Activated CD8-positive, alpha-beta T cell treated with anti-CD3 and anti-CD28 coated beads for 36 hours (primary cell): ENCODE measurements around the gene IL17RB. TPM values are rescaled to one million over a fixed set of nuclear protein-coding genes. Genes with fewer than 3 reads are reported as not detected.

Source experiments
- ATAC-seq: fragments of 200-7000 bp; cut with Tn5 transposase; one replicate; pipeline ENCODE4 v1.10.0; 2021; ENCODE audit warnings: mild to moderate bottlenecking, moderate library complexity
- CTCF ChIA-PET: fragments of 350-600 bp; sonication (Branson Sonifier 250); formaldehyde crosslinking; loops from one replicate; lab custom pipeline; 2021; ENCODE audit warnings: antibody characterized with exemption; lab: Charles Lee
- POLR2A ChIA-PET: fragments of 350-600 bp; sonication (Branson Sonifier 250); formaldehyde crosslinking; loops from one replicate; lab custom pipeline; 2021; ENCODE audit warnings: antibody characterized with exemption; lab: Charles Lee
- DNase-seq: peaks from one replicate; pipeline ENCODE4 v3.0.0-alpha.2; 2020
- H3K27ac Mint-ChIP-seq: one replicate; pipeline ENCODE4 v1.8.0; 2021; ENCODE audit warnings: mild to moderate bottlenecking, mixed read lengths
- H3K27me3 Mint-ChIP-seq: one replicate; pipeline ENCODE4 v1.8.0; 2021; ENCODE audit warnings: mixed read lengths
- H3K36me3 Mint-ChIP-seq: one replicate; pipeline ENCODE4 v1.8.0; 2021; ENCODE audit warnings: low read depth, mixed read lengths
- H3K4me1 Mint-ChIP-seq: one replicate; pipeline ENCODE4 v1.8.0; 2021; ENCODE audit warnings: low read depth, mixed read lengths
- H3K4me3 Mint-ChIP-seq: one replicate; pipeline ENCODE4 v1.8.0; 2021; ENCODE audit warnings: mild to moderate bottlenecking, moderate library complexity, mixed read lengths
- H3K9me3 Mint-ChIP-seq: one replicate; pipeline ENCODE4 v1.8.0; 2021; ENCODE audit warnings: mixed read lengths
- CTCF ChIP-seq: fragments of 200-600 bp; IDR thresholded peaks from one replicate; pipeline ENCODE4 v1.8.0; 2022; ENCODE audit warnings: antibody characterized with exemption, mild to moderate bottlenecking
- intact Hi-C: fragments of 100-400 bp; cut with micrococcal nuclease; formaldehyde crosslinking; loops from one replicate; pipeline ENCODE4 v1.10.0; 2022
- total RNA-seq, 2 experiments: library from RNA; stranded (reverse); gene quantifications; one replicate each; pipeline ENCODE4 v1.2.3, GENCODE V29; 2021

Gene IL17RB
- total RNA-seq, 2 experiments from 2014 or later, result not detected

- intact Hi-C loops, result no loop called here
- Mint-ChIP-seq H3K9me3 (no peaks in the 10 kb centered on the region), H3K36me3 (peaks cover 18% of the 10 kb centered on the region), H3K27ac (peak within 1 kb of the TSS; percentile 92), H3K4me1 (peaks cover 44% of the 10 kb centered on the region), H3K27me3 (peaks cover 4% of the 10 kb centered on the region), H3K4me3 (peak within 1 kb of the TSS; percentile 87)
- TF ChIP-seq CTCF, result no peak
- POLR2A ChIA-PET, result interaction anchor here (1.0 to 3.2 kb wide), 5 partner anchors 10 to 544 kb away, joined by 3 to 36 read pairs (median 4); partner anchors contain the start of genes ACTR8 and DCP1A
- CTCF ChIA-PET, result interaction anchor here (1.0 to 2.3 kb wide), 2 partner anchors 10 to 20 kb away, joined by 3 to 14 read pairs; partner anchors contain the start of gene ACTR8
- peak; percentile 99 for DNase-seq
- peak; percentile 94 for ATAC-seq
Measured at GRCh38 chr3:53891497-53892285, 45.3 kb downstream of the IL17RB start, which contains the start of gene SELENOK. SELENOK (minus strand) TSS chr3:53891859.

DNA sequence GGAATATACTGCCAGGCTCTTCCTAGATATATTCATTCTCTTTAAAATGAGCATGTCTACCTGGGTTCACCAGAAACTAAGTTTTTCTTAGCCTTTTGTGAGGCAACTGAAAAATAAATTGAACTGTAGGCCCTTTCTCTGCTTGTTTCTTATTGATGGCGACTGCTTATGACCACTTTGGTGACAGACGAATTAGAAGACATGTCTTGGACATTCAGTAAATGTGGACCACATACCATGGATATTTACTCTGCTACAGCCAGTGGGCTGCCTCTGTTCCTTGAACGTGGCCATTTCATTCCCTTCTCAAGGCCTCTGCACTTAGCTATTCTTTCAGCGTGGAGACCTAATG, 45.9 kb downstream of the IL17RB start:
- POLR2A ChIA-PET, result interaction anchor here (1.0 to 3.2 kb wide), 5 partner anchors 11 to 544 kb away, joined by 3 to 36 read pairs (median 4); partner anchors contain the start of genes ACTR8 and DCP1A
- CTCF ChIA-PET, result interaction anchor here (1.0 to 2.3 kb wide), 2 partner anchors 10 to 21 kb away, joined by 3 to 14 read pairs; partner anchors contain the start of gene ACTR8
- Mint-ChIP-seq H3K4me3 (peak overlapping the region; percentile 87), H3K27ac (peak overlapping the region; percentile 92), H3K4me1 (peaks cover 38% of the 10 kb centered on the region), H3K9me3 (no peaks in the 10 kb centered on the region), H3K27me3 (peaks cover 6% of the 10 kb centered on the region), H3K36me3 (peaks cover 14% of the 10 kb centered on the region)
- DNase-seq, result no peak
- ATAC-seq, result no peak
- intact Hi-C loops, result no loop called here
- no peak for TF ChIP-seq CTCF

DNA sequence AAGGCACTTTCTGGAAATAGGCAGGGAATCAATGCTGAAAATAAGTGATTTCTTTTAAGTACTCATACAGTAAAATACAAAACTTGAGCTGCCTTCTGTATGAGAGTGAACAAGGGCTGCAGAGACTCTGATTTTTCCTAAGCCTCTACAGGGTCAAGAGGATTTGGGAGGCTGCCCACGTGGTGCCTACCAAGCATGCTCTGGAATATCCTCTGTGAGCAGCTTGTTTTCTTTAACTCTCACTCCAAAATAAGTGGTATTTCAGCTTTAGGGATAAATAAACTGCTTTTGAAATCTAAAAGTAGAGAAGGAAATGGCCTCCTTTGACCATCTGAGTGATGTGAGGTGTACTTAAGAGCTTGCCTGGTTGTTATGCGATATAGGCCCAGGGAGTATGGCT, 53.4 kb downstream of the IL17RB start:
- Mint-ChIP-seq H3K4me1 (no peaks in the 10 kb centered on the region), H3K27me3 (peaks cover 20% of the 10 kb centered on the region), H3K4me3 (no peak overlapping the region), H3K27ac (no peak overlapping the region), H3K36me3 (no peaks in the 10 kb centered on the region), H3K9me3 (no peaks in the 10 kb centered on the region)
- ChIA-PET CTCF (no interaction called here), POLR2A (no interaction called here)
- ATAC-seq (no peak), DNase-seq (no peak)
- no peak for TF ChIP-seq CTCF
- intact Hi-C loops, result no loop called here

DNA sequence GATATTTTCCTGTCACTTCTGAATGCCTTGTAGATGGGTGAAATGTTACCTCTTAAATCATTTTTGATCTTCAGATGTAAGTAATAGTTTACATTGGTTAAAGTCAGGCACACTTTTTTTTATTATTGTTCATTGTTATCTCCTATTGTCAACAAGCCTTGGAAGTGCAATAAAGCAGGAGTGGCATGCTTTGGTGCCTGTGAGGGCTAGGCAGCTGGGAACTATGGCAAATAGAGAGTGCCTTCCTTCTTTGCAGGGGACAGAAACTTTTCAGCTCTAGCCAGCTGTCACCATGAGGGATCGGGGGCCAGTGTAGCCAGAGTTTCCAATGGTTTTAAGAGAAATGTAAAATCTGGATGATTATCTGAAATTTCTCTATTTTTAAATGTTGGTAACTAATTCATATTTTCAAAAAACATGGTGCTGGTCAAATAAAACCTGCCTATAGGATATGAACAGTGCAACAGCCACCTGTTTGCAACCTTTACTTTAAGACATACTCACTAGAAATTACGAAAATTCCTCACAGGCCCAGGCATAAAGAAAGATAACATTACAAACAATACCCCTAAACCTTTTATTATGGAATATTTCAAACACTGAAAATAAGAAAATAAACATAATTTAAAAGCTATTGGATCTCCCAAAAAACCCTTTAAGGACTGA, 54.4 kb downstream of the IL17RB start:
- no peak for ATAC-seq
- Mint-ChIP-seq H3K36me3 (no peaks in the 10 kb centered on the region), H3K9me3 (no peaks in the 10 kb centered on the region), H3K27ac (no peak overlapping the region), H3K4me3 (no peak overlapping the region), H3K4me1 (no peaks in the 10 kb centered on the region), H3K27me3 (peaks cover 20% of the 10 kb centered on the region)
- CTCF ChIA-PET, result interaction anchor here (1.6 kb wide), 1 partner anchor 38 kb away, joined by 4 read pairs; no protein-coding TSS in a partner anchor
- intact Hi-C loops, result no loop called here
- DNase-seq, result no peak
- no peak for TF ChIP-seq CTCF
- POLR2A ChIA-PET, result no interaction called here

DNA sequence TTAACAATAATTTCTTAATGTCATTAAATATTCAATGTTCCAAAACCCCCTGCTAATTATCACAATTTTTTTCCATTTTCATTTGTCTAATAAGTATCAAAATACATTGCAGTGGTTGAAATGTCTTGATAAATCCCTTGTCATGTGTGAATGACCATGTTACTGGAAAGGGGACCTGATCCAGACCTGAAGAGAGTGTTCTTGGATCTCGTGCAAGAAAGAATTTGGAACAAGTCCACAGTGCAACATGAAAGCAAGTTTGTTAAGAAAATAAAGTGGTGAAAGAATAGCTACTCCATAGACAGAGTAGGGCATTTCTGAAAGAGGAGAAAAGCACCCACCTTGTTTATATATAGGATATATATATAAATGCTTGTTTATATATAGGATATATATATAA, 55.7 kb downstream of the IL17RB start:
- Mint-ChIP-seq H3K36me3 (peaks cover 2% of the 10 kb centered on the region), H3K4me3 (no peak overlapping the region), H3K4me1 (no peaks in the 10 kb centered on the region), H3K9me3 (peaks cover 4% of the 10 kb centered on the region), H3K27ac (no peak overlapping the region), H3K27me3 (peaks cover 29% of the 10 kb centered on the region)
- DNase-seq (no peak), ATAC-seq (no peak)
- ChIA-PET POLR2A (no interaction called here), CTCF (no interaction called here)
- intact Hi-C loops, result no loop called here
- no peak for TF ChIP-seq CTCF
